Fibroblast of lung (primary cell): ENCODE results near the gene PDE4D.

Source experiments
- CTCF ChIP-seq, 2 donors: IDR thresholded peaks in 1 of 2; conservative IDR thresholded peaks in 1 of 2; 1 replicate in 1 of 2; 2 replicates in 1 of 2; pipeline ENCODE4 v1.5.1; 2011 to 2012; ENCODE audit warnings: low read length in 2 of 2, control low read depth in 1 of 2, inconsistent platforms in 1 of 2, low read depth in 1 of 2, mild to moderate bottlenecking in 1 of 2
- EZH2 ChIP-seq: IDR thresholded peaks from 2 replicates; pipeline ENCODE4 v1.5.1; 2012; ENCODE audit warnings: low read length, control low read depth, mild to moderate bottlenecking; ENCODE audit errors: missing control alignments

GRCh38 chr5:59180515-59180914 is 713.0 kb downstream of the PDE4D start:
- TF ChIP-seq CTCF (conservative IDR thresholded peaks at IDR 0.05 in 1 of 2, IDR thresholded peaks at IDR 0.05 in 1 of 2; ENCODE audit: low read depth in 1 of 2, low read length in 2 of 2) = no peak
- no peak for TF ChIP-seq EZH2
